DOHH2 (cell line): ENCODE results near the gene ZSWIM6.
A peak's percentile ranks its signal among the peaks of the same experiment; 100 is the strongest.

Source experiments
- H3F3A ChIP-seq: fragments of 200-600 bp; sonication (generic), shearing (Covaris generic); 2 replicates; pipeline ENCODE4 v1.6.0; 2016; ENCODE audit warnings: antibody characterized with exemption, mild to moderate bottlenecking; ENCODE audit not compliant: control insufficient read depth, insufficient read depth
- H3K27ac ChIP-seq: fragments of 200-600 bp; sonication (generic); 2 replicates; pipeline ENCODE4 v1.5.1; 2014; ENCODE audit warnings: low read depth, mild to moderate bottlenecking, low read length, moderate library complexity
- H3K27me3 ChIP-seq: fragments of 200-600 bp; sonication (generic); 2 replicates; pipeline ENCODE4 v1.6.1; 2014; ENCODE audit warnings: mild to moderate bottlenecking, low read length, mixed read lengths; ENCODE audit not compliant: control insufficient read depth
- H3K36me3 ChIP-seq: fragments of 200-600 bp; sonication (generic); 2 replicates; pipeline ENCODE4 v1.6.1; 2014; ENCODE audit warnings: mild to moderate bottlenecking, low read length, moderate library complexity, mixed read lengths; ENCODE audit not compliant: control insufficient read depth
- H3K4me1 ChIP-seq: fragments of 200-600 bp; sonication (generic); 2 replicates; pipeline ENCODE4 v1.6.1; 2014; ENCODE audit warnings: mild to moderate bottlenecking, low read length, mixed read lengths; ENCODE audit not compliant: control insufficient read depth
- H3K4me2 ChIP-seq: fragments of 200-600 bp; sonication (generic); 2 replicates; pipeline ENCODE4 v1.6.0; 2014; ENCODE audit warnings: mild to moderate bottlenecking, low read length, moderate library complexity
- H3K4me3 ChIP-seq: fragments of 200-600 bp; sonication (generic); 2 replicates; pipeline ENCODE4 v1.5.1; 2014; ENCODE audit warnings: mild to moderate bottlenecking, low read length, mixed read lengths
- H3K79me2 ChIP-seq: fragments of 200-600 bp; sonication (generic); 2 replicates; pipeline ENCODE4 v1.6.1; 2014; ENCODE audit warnings: mild to moderate bottlenecking, low read length, mixed read lengths; ENCODE audit not compliant: control insufficient read depth
- H3K9me2 ChIP-seq: fragments of 200-600 bp; sonication (generic); replicated peaks from 2 replicates; pipeline ENCODE4 v1.6.1; 2014; ENCODE audit warnings: mild to moderate bottlenecking, low read length, mixed read lengths; ENCODE audit not compliant: control insufficient read depth
- H3K9me3 ChIP-seq: fragments of 200-600 bp; sonication (generic); 2 replicates; pipeline ENCODE4 v1.6.1; 2014; ENCODE audit warnings: antibody characterized with exemption, low read length, mixed read lengths; ENCODE audit not compliant: control insufficient read depth, insufficient read depth
- H4K20me1 ChIP-seq: fragments of 200-600 bp; sonication (generic); 2 replicates; pipeline ENCODE4 v1.6.0; 2014; ENCODE audit warnings: low read depth, mild to moderate bottlenecking, antibody characterized with exemption, low read length, moderate library complexity; ENCODE audit not compliant: control insufficient read depth, insufficient read depth
- EZH2phosphoT487 ChIP-seq: fragments of 200-600 bp; sonication (generic); IDR thresholded peaks from 2 replicates; pipeline ENCODE4 v1.6.1; 2017; ENCODE audit warnings: borderline replicate concordance, mild to moderate bottlenecking, antibody characterized with exemption, low read length, moderate library complexity, mixed read lengths
- TF ChIP-seq, protein P1 (sequence below): fragments of 200-600 bp; sonication (generic); IDR thresholded peaks from one replicate; pipeline ENCODE4 v1.5.1; 2014; ENCODE audit warnings: antibody characterized with exemption, mild to moderate bottlenecking, low read depth, low read length; ENCODE audit not compliant: poor library complexity, severe bottlenecking

ZSWIM6 gene

GRCh38 chr5:61331407-61332357, at the start of gene ZSWIM6:
ZSWIM6 (plus strand) TSS chr5:61332258; CDS start chr5:61332273, 15 bp downstream.
- H3F3A ChIP-seq: peaks cover 3% of the 10 kb centered on the region
- H3K27me3 ChIP-seq: peaks cover 69% of the 10 kb centered on the region
- H3K9me3 ChIP-seq: no peaks in the 10 kb centered on the region
- no peaks in the 10 kb centered on the region for H3K9me2 ChIP-seq
- no peaks in the 10 kb centered on the region for H3K79me2 ChIP-seq
- TF ChIP-seq, protein P1, sequence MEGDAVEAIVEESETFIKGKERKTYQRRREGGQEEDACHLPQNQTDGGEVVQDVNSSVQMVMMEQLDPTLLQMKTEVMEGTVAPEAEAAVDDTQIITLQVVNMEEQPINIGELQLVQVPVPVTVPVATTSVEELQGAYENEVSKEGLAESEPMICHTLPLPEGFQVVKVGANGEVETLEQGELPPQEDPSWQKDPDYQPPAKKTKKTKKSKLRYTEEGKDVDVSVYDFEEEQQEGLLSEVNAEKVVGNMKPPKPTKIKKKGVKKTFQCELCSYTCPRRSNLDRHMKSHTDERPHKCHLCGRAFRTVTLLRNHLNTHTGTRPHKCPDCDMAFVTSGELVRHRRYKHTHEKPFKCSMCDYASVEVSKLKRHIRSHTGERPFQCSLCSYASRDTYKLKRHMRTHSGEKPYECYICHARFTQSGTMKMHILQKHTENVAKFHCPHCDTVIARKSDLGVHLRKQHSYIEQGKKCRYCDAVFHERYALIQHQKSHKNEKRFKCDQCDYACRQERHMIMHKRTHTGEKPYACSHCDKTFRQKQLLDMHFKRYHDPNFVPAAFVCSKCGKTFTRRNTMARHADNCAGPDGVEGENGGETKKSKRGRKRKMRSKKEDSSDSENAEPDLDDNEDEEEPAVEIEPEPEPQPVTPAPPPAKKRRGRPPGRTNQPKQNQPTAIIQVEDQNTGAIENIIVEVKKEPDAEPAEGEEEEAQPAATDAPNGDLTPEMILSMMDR: no peak
- no peak for TF ChIP-seq EZH2phosphoT487
- H3K27ac ChIP-seq: no peak within 1 kb of the TSS
- H3K4me1 ChIP-seq: peaks cover 20% of the 10 kb centered on the region
- peaks cover 6% of the 10 kb centered on the region for H4K20me1 ChIP-seq
- peak within 1 kb of the TSS; percentile 73 for H3K4me3 ChIP-seq
- H3K36me3 ChIP-seq: no peaks in the 10 kb centered on the region
- peak within 1 kb of the TSS; percentile 72 for H3K4me2 ChIP-seq

GRCh38 chr5:61283471-61283870, 48.6 kb upstream of the ZSWIM6 start:
- H3K4me3 ChIP-seq: no peak overlapping the region
- no peaks in the 10 kb centered on the region for H4K20me1 ChIP-seq
- no peak overlapping the region for H3K4me2 ChIP-seq
- no peaks in the 10 kb centered on the region for H3K9me3 ChIP-seq
- no peaks in the 10 kb centered on the region for H3K79me2 ChIP-seq
- H3K9me2 ChIP-seq: no peaks in the 10 kb centered on the region
- H3K27me3 ChIP-seq: no peaks in the 10 kb centered on the region
- peaks cover 8% of the 10 kb centered on the region for H3K4me1 ChIP-seq
- no peak overlapping the region for H3K27ac ChIP-seq
- TF ChIP-seq, protein P1: no peak
- TF ChIP-seq EZH2phosphoT487: no peak
- 0 out of 2 replicates have a peak, but pooled peaks cover 2% of the 10 kb centered on the region for H3F3A ChIP-seq
- no peaks in the 10 kb centered on the region for H3K36me3 ChIP-seq

GRCh38 chr5:61285531-61285930, 46.5 kb upstream of the ZSWIM6 start:
- Histone ChIP-seq H3K27ac (no peak overlapping the region), H3K36me3 (no peaks in the 10 kb centered on the region), H3K9me3 (no peaks in the 10 kb centered on the region), H3K4me2 (no peak overlapping the region), H3K79me2 (no peaks in the 10 kb centered on the region), H4K20me1 (no peaks in the 10 kb centered on the region), H3F3A (0 out of 2 replicates have a peak, but pooled peaks cover 2% of the 10 kb centered on the region), H3K4me3 (no peak overlapping the region), H3K4me1 (peaks cover 2% of the 10 kb centered on the region), H3K9me2 (no peaks in the 10 kb centered on the region), H3K27me3 (no peaks in the 10 kb centered on the region)
- TF ChIP-seq, protein P1: no peak
- TF ChIP-seq EZH2phosphoT487: no peak
